HG02642 (cell line): ENCODE results near the gene SLC5A2.
"Not testable (repeated sequence)": the region's sequence is repeated elsewhere in the genome, so short reads cannot be mapped to it uniquely, and the experiment has no call there.

Experiments
- ATAC-seq: cut with Tn5 transposase; IDR thresholded peaks from one replicate; pipeline ENCODE4 v1.9.1; 2021; ENCODE audit warnings: mild to moderate bottlenecking; ENCODE audit not compliant: unreplicated experiment, poor library complexity

SLC5A2 gene

DNA sequence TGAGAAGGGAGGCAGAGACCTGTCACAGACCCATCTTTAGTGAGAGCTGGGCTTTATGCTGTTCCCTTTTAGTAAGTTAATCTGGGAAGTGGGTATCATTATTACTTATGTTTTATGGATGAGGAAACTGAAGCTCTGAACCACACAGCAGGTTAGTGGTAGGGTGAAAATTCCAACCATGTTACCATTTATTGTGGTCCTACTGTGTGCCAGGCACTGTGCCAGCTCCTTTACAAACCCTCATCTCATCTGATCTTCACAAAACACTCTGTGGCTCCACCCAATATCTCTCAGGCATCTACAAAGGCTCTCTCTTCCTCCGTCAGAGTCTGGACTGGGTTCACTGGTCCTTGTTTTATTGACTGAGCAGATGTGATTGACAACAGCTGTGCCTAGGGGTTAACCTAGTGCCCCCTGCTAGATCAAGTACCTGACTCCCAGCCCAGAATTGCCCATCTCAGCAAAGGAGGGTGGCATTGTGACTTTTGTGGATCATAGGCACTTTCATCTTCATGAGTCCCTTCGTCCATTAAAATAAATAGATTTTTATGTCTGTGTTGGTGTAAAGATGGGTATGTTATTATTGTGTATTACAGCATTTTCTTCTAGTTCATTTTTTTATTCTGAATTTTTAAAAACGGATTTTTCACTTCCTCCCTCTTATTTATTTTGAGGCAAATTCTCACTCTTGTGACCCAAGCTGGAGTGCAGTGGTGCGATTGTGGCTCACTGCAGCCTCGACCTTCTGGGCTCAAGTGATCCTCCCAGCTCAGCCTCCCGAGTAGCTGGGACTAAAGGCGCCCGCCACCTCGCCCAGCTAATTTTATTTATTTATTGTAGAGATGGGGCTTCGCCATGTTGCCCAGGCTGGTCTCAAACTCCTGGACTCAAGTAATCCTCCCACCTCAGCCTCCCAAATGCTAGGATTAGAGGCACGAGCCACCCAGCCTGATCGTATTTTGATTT, 7.9 kb upstream of the SLC5A2 start:
- ATAC-seq: no peak

DNA sequence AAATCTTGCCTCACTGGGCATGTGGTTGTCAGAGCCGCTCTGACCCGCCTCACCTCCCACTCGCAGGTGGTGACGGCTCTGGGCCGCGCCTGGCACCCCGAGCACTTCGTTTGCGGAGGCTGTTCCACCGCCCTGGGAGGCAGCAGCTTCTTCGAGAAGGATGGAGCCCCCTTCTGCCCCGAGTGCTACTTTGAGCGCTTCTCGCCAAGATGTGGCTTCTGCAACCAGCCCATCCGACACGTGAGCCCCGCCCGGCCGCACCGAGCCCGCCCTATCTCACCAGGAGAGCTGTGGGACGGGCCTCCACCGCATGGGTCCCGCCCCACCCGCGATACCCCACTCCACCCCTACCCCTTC, 7.0 kb upstream of the SLC5A2 start:
- no peak for ATAC-seq

DNA sequence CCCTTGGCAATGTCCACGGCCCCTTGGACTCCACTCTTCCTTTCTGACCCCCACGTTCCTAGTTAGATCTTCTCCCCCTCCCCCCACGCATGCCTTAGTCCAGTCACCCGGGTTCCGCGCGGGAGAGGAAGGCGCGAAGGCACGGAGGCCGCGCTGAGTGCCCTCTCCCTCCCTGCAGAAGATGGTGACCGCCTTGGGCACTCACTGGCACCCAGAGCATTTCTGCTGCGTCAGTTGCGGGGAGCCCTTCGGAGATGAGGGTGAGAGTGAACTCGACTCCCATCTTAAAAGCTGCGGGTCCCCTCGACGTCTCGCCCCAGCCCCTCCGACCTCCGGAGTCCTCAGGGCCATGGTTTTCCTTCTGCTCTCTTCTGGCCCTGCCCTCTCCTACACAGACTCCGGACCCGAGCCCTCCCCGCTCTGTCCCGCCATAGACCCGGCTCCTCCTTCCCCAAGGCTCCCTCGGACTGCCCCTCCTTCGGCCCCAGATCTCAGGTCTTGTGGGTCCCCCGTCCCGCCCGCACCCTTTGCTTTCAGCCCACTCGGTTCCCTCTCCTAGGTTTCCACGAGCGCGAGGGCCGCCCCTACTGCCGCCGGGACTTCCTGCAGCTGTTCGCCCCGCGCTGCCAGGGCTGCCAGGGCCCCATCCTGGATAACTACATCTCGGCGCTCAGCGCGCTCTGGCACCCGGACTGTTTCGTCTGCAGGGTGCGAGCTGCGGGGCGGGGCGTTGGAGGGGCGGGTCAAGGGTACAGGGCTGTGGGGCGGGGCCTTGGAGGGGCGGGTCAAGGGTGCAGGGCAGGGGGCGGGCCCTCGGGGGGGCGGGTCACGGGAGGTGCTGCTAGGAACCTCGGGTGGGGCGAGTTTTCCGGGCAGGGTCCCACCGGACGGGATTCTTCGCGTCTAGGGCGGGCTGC, 6.4 kb upstream of the SLC5A2 start:
- ATAC-seq: peak; percentile 63

DNA sequence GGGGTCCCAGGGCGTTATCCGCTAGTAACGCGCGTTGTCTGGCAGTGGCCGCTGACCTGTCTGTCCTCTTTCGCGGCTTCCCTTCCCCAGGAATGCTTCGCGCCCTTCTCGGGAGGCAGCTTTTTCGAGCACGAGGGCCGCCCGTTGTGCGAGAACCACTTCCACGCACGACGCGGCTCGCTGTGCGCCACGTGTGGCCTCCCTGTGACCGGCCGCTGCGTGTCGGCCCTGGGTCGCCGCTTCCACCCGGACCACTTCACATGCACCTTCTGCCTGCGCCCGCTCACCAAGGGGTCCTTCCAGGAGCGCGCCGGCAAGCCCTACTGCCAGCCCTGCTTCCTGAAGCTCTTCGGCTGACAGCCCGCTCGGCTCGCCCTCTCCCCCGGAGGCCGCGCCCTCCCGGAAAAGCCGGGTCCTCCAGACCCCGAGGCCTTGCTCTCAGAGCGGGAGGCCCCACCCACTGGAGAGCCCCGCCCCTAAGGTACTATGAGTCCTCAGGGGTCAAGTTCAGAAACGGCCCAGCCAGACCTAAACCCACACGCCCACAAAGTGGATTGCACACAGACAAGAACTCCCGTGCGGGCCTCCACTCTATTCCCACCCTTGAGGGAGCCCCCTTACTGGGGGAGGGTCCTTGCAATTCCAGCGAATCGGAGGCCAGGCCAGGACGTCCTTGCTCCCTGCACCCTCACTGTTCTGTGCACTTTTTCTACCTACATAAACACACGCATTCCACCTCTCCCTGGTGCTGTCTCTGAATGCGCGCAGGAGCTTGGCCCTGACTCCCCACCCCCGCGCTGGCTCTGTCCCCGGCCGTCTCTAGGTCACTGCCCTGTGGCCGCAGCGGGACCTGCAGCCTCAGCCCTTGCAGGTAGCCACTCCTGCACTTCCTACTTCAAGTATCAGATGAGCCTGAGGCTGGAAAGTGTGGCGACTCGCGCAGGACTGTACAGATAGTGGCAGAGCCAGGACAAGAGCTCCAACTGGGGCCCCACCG, 5.4 kb upstream of the SLC5A2 start:
- peak; percentile 26 for ATAC-seq

GRCh38 chr16:31478956-31479355, 4.0 kb upstream of the SLC5A2 start:
- ATAC-seq: no peak

DNA sequence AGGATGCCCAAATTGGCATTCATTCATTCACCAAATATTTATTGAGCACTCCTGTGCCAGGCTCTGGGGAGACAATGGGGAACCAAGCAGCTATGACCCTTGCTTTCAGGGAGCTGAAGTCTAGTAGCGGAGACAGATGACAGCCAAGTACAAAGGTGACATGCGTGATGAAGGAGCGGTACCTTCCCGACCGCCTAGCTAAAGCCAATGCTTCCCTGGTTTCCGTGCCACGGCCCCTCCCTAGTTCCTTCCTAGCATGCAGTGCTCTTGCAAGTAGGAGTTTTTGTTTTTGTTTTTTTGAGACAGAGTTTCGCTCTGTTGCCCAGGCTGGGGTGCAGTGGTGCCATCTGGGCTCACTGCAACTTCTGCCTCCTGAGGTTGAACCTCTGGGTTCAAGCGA, 3.2 kb upstream of the SLC5A2 start:
- no peak for ATAC-seq

DNA sequence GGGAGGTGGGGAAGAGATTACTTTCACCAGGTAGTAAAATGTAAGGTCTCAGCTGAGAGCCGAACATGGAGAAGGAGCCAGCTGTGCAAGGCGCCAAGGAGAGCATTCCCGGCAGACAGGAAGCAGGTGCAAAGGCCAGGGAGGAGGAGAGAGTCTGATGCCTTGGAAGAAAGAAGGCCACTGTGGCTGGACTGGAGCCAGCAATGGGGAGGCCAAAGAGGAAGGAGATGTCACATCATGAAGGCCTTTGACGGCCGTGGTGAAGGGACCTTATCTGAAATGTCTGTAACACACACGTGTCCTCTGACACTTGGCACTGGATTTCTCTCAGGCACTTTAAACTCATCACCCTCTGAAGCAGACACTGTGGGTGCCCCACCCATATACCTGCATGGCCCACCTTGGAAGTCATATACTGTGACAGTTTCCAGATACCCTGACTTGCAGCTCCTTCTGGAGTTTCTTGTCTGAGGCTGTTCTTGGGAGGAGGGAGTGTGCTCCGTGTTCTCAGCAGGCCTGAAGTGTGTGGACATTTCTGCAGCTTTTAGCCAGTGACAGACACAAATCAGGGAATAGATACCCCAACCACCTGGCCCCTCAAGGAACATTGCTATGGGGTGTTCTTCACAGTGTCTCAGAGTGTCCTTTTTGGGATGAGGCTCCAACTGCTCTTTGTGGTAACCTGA, 1.9 kb upstream of the SLC5A2 start:
- no peak for ATAC-seq

- ATAC-seq: not testable (repeated sequence)
Observed at GRCh38 chr16:31484048-31484447, 1.1 kb downstream of the SLC5A2 start.

DNA sequence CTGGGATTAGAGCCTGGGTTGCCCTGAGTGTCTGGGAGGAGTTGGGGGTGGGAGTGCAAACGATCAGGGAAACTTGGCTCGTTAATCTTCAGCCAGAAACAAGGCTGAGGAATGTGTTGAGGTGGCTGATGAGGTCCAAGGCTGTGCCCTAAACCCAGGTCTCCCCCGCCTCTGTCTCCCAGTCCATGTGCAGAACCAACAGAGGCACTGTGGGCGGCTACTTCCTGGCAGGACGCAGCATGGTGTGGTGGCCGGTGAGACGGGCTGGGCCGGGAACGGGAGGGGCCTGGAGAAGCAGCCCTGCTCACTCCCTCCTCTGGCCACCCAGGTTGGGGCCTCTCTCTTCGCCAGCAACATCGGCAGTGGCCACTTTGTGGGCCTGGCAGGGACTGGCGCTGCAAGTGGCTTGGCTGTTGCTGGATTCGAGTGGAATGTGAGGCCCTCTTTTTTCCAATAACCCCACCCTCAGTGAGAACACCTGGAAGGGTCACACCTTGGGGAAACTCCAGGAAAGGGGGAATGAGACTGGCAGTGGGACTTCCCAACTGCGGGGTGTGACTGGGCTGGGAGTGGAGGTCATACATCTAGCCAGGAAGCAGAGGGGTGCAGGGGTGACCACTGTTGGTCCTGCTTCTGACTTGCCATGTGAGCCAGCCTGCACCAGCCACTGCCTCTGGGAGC, 1.7 kb downstream of the SLC5A2 start:
- ATAC-seq: no peak

GRCh38 chr16:31485571-31485970, 2.6 kb downstream of the SLC5A2 start:
- ATAC-seq: no peak

GRCh38 chr16:31486045-31486444, 3.1 kb downstream of the SLC5A2 start:
- ATAC-seq: no peak

DNA sequence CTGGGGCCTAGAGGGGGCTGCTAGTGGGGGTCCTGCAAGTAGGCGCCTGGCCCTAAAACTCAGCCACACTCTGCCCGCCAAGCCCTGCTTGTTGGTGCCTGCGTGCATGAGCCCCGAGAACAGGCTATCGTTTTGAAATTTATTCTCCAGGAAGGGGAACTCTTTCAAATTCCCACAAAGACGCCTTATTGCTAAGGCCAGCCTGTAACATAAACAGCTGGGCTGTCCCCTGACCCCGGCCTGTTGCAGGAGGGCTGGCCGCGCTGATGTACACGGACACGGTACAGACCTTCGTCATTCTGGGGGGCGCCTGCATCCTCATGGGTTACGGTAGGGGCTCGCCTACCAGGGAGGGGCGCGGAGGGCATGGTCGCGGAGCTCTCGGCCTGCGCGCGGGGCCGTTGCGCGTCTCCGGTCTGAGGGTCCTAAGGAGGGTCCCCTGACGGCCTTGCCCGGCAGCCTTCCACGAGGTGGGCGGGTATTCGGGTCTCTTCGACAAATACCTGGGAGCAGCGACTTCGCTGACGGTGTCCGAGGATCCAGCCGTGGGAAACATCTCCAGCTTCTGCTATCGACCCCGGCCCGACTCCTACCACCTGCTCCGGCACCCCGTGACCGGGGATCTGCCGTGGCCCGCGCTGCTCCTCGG, 4.3 kb downstream of the SLC5A2 start:
- peak; percentile 4 for ATAC-seq

- peak; percentile 87 for ATAC-seq
Observed at GRCh38 chr16:31487720-31488467, 5.0 kb downstream of the SLC5A2 start.

DNA sequence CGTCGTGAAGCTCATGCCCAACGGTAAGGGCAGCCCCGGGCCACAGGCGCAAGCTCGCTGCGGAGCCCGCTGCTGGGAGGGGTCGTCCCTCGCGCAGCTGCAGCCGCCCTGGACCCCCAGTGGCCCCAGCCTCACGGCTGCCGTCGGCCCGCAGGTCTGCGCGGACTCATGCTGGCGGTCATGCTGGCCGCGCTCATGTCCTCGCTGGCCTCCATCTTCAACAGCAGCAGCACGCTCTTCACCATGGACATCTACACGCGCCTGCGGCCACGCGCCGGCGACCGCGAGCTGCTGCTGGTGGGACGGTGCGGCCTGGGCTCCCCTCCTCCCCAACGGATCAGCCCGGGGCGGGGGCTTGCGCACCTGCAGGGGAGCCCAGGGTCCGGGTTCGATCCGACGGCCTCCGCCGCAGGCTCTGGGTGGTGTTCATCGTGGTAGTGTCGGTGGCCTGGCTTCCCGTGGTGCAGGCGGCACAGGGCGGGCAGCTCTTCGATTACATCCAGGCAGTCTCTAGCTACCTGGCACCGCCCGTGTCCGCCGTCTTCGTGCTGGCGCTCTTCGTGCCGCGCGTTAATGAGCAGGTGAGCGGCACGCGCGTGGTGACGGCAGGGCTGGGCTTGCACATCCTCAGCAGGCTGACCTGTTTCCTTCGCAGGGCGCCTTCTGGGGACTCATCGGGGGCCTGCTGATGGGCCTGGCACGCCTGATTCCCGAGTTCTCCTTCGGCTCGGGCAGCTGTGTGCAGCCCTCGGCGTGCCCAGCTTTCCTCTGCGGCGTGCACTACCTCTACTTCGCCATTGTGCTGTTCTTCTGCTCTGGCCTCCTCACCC, 5.8 kb downstream of the SLC5A2 start:
- no peak for ATAC-seq

DNA sequence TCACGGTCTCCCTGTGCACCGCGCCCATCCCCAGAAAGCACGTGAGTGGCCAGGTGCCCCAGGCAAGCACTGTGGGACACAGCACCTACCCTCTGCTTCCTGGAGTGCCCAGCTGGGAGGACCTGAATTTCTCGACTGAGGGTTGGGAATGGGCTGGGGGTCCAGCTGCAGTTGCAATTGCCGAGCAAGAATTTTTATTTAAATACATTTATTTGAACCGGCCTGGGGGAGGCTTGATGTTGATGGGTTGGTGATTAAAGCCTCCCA, 6.3 kb downstream of the SLC5A2 start:
- no peak for ATAC-seq

DNA sequence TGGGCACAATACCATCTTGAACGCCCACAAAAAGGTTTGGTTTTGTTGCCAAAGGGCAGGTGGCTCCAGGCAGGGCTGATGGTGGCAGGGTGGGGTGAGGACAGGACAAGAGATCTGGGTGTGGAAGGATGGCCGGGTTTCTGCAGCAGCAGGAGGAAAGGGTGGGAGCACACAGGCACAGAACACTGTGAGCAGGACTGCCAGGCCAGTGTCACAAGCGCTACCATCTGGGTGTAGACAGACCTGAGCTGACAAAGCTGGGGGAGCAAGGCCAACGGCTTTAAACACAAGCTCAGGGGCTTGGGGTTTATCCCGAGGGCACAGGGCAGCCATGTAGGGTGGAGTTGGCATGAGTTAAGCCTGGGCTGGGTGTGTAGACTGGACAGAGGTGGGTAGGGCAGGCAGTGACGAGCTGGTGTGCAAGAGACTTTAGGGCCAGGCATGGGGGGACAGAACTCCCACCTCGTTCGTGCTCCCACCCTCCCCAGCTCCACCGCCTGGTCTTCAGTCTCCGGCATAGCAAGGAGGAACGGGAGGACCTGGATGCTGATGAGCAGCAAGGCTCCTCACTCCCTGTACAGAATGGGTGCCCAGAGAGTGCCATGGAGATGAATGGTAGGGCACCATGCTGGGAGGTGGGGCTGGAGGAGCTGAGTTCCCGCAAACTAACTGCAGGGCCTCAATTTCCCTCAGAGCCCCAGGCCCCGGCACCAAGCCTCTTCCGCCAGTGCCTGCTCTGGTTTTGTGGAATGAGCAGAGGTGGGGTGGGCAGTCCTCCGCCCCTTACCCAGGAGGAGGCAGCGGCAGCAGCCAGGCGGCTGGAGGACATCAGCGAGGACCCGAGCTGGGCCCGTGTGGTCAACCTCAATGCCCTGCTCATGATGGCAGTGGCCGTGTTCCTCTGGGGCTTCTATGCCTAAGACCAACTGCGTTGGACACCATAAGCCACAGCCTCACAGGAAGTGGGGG, 7.0 kb downstream of the SLC5A2 start:
- ATAC-seq: no peak
